Measurements from ENCODE around the gene MBOAT7. TPM values are rescaled to one million over a fixed set of nuclear protein-coding genes. Genes with fewer than 3 reads are reported as not detected.

The MBOAT7 gene
- polyA plus RNA-seq, 1 donor from 2014 or later, result 19.0 TPM

DNA sequence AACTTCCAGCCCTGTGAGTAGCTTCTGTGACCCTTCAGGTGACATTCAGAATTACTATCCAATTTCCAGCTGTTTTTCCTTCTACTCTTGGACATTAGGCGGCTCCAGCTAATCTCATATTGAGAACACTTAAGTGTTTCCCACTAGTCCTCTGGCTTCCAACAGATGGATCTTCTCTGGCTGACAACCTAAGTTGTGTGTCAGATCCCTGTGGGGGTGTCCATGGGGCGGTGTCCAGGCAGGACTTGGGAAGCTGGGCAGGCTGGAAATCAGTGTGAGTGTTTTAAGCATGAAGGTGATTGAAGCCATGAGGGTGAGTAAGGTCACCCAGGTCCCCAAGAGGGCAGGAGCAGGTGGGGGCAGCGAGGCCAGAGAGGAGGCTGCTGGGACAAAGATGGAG is 41.7 kb downstream of the MBOAT7 start:
- H3K79me2 ChIP-seq (replicated peaks; ENCODE audit: insufficient read depth, low read length), result no peaks in the 10 kb centered on the region
- no peaks in the 10 kb centered on the region for H3K36me3 ChIP-seq (ENCODE audit: insufficient read depth, low read length)
- H3K9ac ChIP-seq (ENCODE audit: low read length), result no peak overlapping the region
- no peak overlapping the region for H3K4me3 ChIP-seq (ENCODE audit: low read length)
- no peaks in the 10 kb centered on the region for H3F3A ChIP-seq (ENCODE audit: insufficient read depth, low read length, poor library complexity, severe bottlenecking)
- TF ChIP-seq, protein P1, sequence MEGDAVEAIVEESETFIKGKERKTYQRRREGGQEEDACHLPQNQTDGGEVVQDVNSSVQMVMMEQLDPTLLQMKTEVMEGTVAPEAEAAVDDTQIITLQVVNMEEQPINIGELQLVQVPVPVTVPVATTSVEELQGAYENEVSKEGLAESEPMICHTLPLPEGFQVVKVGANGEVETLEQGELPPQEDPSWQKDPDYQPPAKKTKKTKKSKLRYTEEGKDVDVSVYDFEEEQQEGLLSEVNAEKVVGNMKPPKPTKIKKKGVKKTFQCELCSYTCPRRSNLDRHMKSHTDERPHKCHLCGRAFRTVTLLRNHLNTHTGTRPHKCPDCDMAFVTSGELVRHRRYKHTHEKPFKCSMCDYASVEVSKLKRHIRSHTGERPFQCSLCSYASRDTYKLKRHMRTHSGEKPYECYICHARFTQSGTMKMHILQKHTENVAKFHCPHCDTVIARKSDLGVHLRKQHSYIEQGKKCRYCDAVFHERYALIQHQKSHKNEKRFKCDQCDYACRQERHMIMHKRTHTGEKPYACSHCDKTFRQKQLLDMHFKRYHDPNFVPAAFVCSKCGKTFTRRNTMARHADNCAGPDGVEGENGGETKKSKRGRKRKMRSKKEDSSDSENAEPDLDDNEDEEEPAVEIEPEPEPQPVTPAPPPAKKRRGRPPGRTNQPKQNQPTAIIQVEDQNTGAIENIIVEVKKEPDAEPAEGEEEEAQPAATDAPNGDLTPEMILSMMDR (IDR thresholded peaks at IDR 0.05; ENCODE audit: poor library complexity, severe bottlenecking), result no peak
- TF ChIP-seq SMC3 (conservative IDR thresholded peaks at IDR 0.05; ENCODE audit: poor library complexity) (no peak), TAF1 (IDR thresholded peaks at IDR 0.05; ENCODE audit: low read depth) (no peak), EP300 (conservative IDR thresholded peaks at IDR 0.05; ENCODE audit: poor library complexity, severe bottlenecking) (no peak), RAD21 (conservative IDR thresholded peaks at IDR 0.05) (no peak)
- TF ChIP-seq, protein P2, sequence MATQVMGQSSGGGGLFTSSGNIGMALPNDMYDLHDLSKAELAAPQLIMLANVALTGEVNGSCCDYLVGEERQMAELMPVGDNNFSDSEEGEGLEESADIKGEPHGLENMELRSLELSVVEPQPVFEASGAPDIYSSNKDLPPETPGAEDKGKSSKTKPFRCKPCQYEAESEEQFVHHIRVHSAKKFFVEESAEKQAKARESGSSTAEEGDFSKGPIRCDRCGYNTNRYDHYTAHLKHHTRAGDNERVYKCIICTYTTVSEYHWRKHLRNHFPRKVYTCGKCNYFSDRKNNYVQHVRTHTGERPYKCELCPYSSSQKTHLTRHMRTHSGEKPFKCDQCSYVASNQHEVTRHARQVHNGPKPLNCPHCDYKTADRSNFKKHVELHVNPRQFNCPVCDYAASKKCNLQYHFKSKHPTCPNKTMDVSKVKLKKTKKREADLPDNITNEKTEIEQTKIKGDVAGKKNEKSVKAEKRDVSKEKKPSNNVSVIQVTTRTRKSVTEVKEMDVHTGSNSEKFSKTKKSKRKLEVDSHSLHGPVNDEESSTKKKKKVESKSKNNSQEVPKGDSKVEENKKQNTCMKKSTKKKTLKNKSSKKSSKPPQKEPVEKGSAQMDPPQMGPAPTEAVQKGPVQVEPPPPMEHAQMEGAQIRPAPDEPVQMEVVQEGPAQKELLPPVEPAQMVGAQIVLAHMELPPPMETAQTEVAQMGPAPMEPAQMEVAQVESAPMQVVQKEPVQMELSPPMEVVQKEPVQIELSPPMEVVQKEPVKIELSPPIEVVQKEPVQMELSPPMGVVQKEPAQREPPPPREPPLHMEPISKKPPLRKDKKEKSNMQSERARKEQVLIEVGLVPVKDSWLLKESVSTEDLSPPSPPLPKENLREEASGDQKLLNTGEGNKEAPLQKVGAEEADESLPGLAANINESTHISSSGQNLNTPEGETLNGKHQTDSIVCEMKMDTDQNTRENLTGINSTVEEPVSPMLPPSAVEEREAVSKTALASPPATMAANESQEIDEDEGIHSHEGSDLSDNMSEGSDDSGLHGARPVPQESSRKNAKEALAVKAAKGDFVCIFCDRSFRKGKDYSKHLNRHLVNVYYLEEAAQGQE (IDR thresholded peaks at IDR 0.05; ENCODE audit: borderline replicate concordance), result no peak
- no peaks in the 10 kb centered on the region for H3K9me2 ChIP-seq (ENCODE audit: insufficient read depth, low read length)
- H3K4me2 ChIP-seq (ENCODE audit: low read length), result no peak overlapping the region
- H3K27me3 ChIP-seq (ENCODE audit: insufficient read depth, low read depth, low read length), result no peaks in the 10 kb centered on the region
- H3K9me3 ChIP-seq (ENCODE audit: low read length), result no peaks in the 10 kb centered on the region
- H2AFZ ChIP-seq (ENCODE audit: low read depth, low read length), result no peak overlapping the region
- H4K20me1 ChIP-seq (ENCODE audit: insufficient read depth), result no peaks in the 10 kb centered on the region
- no peak overlapping the region for H3K27ac ChIP-seq (ENCODE audit: low read length)

DNA sequence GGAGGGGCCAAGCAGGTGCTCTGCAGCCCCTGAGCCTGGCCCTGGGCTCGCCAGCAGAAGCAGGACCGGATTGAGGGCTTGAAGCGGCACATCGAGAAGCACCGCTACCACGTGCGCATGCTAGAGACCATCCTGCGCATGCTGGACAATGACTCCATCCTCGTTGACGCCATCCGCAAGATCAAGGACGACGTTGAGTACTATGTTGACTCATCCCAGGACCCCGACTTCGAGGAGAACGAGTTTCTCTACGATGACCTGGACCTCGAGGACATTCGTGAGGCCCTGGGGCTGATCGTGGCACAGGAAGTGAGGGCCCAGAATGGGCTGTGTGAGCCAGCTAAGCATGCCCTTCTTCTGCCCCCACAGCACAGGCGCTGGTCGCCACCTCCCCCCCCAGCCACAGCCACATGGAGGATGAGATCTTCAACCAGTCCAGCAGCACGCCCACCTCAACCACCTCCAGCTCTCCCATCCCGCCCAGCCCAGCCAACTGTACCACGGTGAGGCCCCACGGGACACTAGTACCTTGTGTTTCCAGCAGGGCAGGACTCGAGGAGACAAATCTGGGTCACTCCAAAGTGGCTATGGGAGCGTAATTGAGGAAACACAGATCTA is 43.7 kb downstream of the MBOAT7 start:
- Histone ChIP-seq H3K4me2 (ENCODE audit: low read length) (no peak overlapping the region), H3K27me3 (ENCODE audit: insufficient read depth, low read depth, low read length) (no peaks in the 10 kb centered on the region), H4K20me1 (ENCODE audit: insufficient read depth) (no peaks in the 10 kb centered on the region), H2AFZ (ENCODE audit: low read depth, low read length) (no peak overlapping the region), H3K36me3 (ENCODE audit: insufficient read depth, low read length) (no peaks in the 10 kb centered on the region), H3F3A (ENCODE audit: insufficient read depth, low read length, poor library complexity, severe bottlenecking) (no peaks in the 10 kb centered on the region), H3K9me3 (ENCODE audit: low read length) (no peaks in the 10 kb centered on the region), H3K27ac (ENCODE audit: low read length) (no peak overlapping the region), H3K4me3 (ENCODE audit: low read length) (no peak overlapping the region), H3K9ac (ENCODE audit: low read length) (no peak overlapping the region), H3K79me2 (replicated peaks; ENCODE audit: insufficient read depth, low read length) (peaks cover 7% of the 10 kb centered on the region), H3K9me2 (ENCODE audit: insufficient read depth, low read length) (no peaks in the 10 kb centered on the region)
- TF ChIP-seq EP300 (conservative IDR thresholded peaks at IDR 0.05; ENCODE audit: poor library complexity, severe bottlenecking) (no peak), MXI1 (conservative IDR thresholded peaks at IDR 0.05; ENCODE audit: poor library complexity, severe bottlenecking) (no peak), SMC3 (conservative IDR thresholded peaks at IDR 0.05; ENCODE audit: poor library complexity) (no peak), POLR2AphosphoS5 (IDR thresholded peaks at IDR 0.05) (no peak), RAD21 (conservative IDR thresholded peaks at IDR 0.05) (no peak), EZH2 (IDR thresholded peaks at IDR 0.05; ENCODE audit: borderline replicate concordance, insufficient read depth, low read length, poor library complexity, severe bottlenecking) (no peak), TAF1 (IDR thresholded peaks at IDR 0.05; ENCODE audit: low read depth) (no peak)
- TF ChIP-seq, protein P2 (IDR thresholded peaks at IDR 0.05; ENCODE audit: borderline replicate concordance), result no peak
- TF ChIP-seq, protein P1 (IDR thresholded peaks at IDR 0.05; ENCODE audit: poor library complexity, severe bottlenecking), result no peak

Data from neural cell (in vitro differentiated cells).